Measurements from ENCODE around the gene POU2AF3. TPM values are rescaled to one million over a fixed set of nuclear protein-coding genes. Genes with fewer than 3 reads are reported as not detected.

Gene POU2AF3
- total RNA-seq, 1 experiment from 2014 or later = not detected

DNA sequence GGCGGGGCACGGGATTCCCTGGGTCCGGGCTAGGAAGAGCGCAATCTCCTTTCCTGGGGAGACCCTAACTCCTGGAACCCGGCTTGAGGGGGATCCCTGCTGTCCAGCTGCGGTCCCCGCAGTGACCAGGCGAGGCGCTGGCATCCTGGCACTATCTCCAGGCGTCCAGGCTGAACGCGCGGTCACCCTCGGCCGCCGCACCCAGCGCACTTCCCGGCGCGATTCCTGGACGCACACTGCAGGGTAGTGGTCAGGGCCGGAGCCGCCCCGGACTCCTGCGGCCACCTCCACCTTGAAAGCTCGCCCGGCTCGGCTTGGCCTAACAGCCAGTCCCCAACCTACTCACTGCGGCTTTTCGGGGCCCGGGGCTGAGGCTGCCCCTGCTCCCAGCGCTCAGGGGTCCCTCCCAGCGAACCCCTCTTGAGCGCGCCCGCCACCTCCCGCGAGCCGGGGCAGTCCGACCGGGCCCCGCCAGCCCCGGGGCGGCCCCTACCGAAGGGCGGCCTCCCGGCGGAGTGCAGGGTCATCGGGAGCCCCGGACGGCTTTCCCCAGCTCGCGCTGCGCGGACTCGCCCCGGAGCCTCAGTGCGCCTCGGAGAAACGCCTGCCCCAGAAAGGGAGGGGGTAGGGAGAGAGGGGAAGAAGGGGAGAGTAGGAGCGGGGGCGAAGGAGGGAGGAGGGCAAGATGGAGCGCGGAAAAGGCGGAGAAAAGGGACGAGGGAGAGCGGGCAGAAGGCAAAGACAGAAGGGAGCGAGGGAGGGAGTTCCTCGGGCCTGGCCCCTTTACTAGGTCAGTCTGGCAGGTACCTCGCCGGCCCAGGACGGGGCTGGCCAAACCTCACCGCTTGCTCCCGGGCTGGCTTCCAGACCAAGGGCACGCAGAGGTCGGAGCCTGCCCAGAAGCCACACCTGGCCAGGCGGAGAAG, 1.0 kb downstream of the POU2AF3 start:
- H3K4me1 ChIP-seq (ENCODE audit: control insufficient read depth in 1 of 2, insufficient read depth in 2 of 2, low read length in 2 of 2) = no peaks in the 10 kb centered on the region
- no peaks in the 10 kb centered on the region for H3K36me3 ChIP-seq (ENCODE audit: control insufficient read depth in 1 of 2, insufficient read depth in 2 of 2, low read length in 2 of 2)
- TF ChIP-seq SIN3A (IDR thresholded peaks at IDR 0.05; ENCODE audit: low read depth) (no peak), YY1 (IDR thresholded peaks at IDR 0.05; ENCODE audit: extremely low read depth, insufficient replicate concordance, low read depth, low read length) (no peak), SRF (IDR thresholded peaks at IDR 0.05; ENCODE audit: low read depth) (no peak), POLR2AphosphoS5 (IDR thresholded peaks at IDR 0.05; ENCODE audit: low read depth, low read length) (no peak), FOSL1 (IDR thresholded peaks at IDR 0.05; ENCODE audit: low read depth) (no peak), ZNF274 (IDR thresholded peaks at IDR 0.05; ENCODE audit: low read depth, low read length) (no peak), POLR2A (IDR thresholded peaks at IDR 0.05; ENCODE audit: borderline replicate concordance, extremely low read depth, insufficient read depth, insufficient read length) (no peak), EZH2 (IDR thresholded peaks at IDR 0.05) (no peak), CBX3 (IDR thresholded peaks at IDR 0.05; ENCODE audit: low read depth) (no peak)
- TF ChIP-seq, protein P1, sequence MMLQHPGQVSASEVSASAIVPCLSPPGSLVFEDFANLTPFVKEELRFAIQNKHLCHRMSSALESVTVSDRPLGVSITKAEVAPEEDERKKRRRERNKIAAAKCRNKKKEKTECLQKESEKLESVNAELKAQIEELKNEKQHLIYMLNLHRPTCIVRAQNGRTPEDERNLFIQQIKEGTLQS (IDR thresholded peaks at IDR 0.05) = no peak
- TF ChIP-seq, protein P2, sequence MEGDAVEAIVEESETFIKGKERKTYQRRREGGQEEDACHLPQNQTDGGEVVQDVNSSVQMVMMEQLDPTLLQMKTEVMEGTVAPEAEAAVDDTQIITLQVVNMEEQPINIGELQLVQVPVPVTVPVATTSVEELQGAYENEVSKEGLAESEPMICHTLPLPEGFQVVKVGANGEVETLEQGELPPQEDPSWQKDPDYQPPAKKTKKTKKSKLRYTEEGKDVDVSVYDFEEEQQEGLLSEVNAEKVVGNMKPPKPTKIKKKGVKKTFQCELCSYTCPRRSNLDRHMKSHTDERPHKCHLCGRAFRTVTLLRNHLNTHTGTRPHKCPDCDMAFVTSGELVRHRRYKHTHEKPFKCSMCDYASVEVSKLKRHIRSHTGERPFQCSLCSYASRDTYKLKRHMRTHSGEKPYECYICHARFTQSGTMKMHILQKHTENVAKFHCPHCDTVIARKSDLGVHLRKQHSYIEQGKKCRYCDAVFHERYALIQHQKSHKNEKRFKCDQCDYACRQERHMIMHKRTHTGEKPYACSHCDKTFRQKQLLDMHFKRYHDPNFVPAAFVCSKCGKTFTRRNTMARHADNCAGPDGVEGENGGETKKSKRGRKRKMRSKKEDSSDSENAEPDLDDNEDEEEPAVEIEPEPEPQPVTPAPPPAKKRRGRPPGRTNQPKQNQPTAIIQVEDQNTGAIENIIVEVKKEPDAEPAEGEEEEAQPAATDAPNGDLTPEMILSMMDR (IDR thresholded peaks at IDR 0.05 in 2 of 3, conservative IDR thresholded peaks at IDR 0.05 in 1 of 3; ENCODE audit: borderline replicate concordance in 1 of 3, insufficient read depth in 1 of 3, low read depth in 2 of 3, low read length in 2 of 3) = no peak
- TF ChIP-seq, protein P3, sequence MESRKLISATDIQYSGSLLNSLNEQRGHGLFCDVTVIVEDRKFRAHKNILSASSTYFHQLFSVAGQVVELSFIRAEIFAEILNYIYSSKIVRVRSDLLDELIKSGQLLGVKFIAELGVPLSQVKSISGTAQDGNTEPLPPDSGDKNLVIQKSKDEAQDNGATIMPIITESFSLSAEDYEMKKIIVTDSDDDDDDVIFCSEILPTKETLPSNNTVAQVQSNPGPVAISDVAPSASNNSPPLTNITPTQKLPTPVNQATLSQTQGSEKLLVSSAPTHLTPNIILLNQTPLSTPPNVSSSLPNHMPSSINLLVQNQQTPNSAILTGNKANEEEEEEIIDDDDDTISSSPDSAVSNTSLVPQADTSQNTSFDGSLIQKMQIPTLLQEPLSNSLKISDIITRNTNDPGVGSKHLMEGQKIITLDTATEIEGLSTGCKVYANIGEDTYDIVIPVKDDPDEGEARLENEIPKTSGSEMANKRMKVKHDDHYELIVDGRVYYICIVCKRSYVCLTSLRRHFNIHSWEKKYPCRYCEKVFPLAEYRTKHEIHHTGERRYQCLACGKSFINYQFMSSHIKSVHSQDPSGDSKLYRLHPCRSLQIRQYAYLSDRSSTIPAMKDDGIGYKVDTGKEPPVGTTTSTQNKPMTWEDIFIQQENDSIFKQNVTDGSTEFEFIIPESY (IDR thresholded peaks at IDR 0.05; ENCODE audit: extremely low read depth, insufficient replicate concordance, low read length) = no peak
- H3K79me2 ChIP-seq (ENCODE audit: insufficient read depth, low read length) = no peaks in the 10 kb centered on the region
- no peak overlapping the region for H2AFZ ChIP-seq (ENCODE audit: low read depth, low read length, poor library complexity, severe bottlenecking)
- no peak for DNase-seq (ENCODE audit: low read depth, low spot score)
- H3K27me3 ChIP-seq (ENCODE audit: insufficient read depth, low read length) = no peaks in the 10 kb centered on the region; the same call in 1 of the 2 replicates
- no peak overlapping the region for H3K9ac ChIP-seq (ENCODE audit: low read length)
- H3K9me2 ChIP-seq (ENCODE audit: insufficient read depth) = no peaks in the 10 kb centered on the region
- BruUV-seq (replicated peaks) = no TSS peak
- ATAC-seq = no peak
- no peak overlapping the region for H3K4me2 ChIP-seq (ENCODE audit: low read length)
- no peaks in the 10 kb centered on the region for H4K20me1 ChIP-seq (ENCODE audit: insufficient read depth)
- intact Hi-C loops (cut with micrococcal nuclease) = no loop called here
- ChIA-PET POLR2A (no interaction called here), CTCF (no interaction called here), RAD21 (ENCODE audit: low non-redundant PET in 1 of 2, low total read pairs in 2 of 2, uncharacterized antibody in 2 of 2, unreplicated experiment in 2 of 2) (no interaction called here)
- H3K9me3 ChIP-seq (ENCODE audit: control insufficient read depth in 1 of 2, insufficient read depth in 1 of 2, low read depth in 1 of 2, low read length in 2 of 2) = no peaks in the 10 kb centered on the region
- no peak overlapping the region for H3K27ac ChIP-seq (ENCODE audit: low read depth, low read length)
- H3K4me3 ChIP-seq (replicated peaks in 1 of 2; ENCODE audit: low read depth in 1 of 2, low read length in 2 of 2) = no peak overlapping the region

Measured in HCT116 (cell line).